ENCODE data around the gene RCVRN. TPM values are rescaled to one million over a fixed set of nuclear protein-coding genes. Genes with fewer than 3 reads are reported as not detected.

The RCVRN gene
- total and polyA plus RNA-seq, 2 of the 8 experiments (the other 6 are each of a cell fraction or from before 2014, with no cell fraction given), result not detected

DNA sequence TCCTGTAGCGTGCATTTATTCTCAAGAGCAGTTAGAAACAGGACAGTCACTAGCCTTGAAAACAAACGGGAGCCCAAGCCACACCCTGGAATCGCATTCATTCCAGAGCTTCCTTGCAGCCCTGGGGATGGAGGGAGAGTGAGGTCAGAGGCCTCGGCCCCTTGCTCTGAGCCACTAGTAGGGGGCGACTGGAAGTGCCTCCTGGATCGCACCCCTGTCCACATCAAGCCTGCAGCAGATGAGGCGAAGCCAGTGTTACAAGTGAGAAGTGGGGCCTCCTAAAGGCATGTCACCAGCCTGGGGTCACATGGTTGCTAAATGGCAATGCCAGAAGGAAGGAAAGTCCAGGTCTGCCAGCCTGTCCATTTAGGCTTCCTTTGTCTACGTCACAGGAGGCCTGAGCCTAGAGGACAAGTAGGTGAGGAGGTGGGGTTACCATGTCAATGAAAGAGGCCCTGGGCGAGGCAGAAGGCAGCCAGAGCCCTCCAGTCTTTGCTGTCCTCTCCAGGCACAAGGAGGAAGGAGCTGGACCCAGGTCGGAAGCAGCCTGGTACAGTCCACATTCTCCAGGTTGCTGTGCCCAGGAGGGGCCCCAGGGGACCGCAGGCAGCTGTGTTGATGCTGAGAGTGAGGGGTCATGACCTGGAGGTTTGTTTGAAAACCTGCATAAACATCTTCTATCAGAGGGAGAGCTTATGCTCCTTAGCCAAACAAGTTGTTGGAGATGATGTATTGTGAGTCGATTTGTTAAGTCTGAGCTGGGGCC lies 3.0 kb upstream of the RCVRN start (continued):
- no peak for TF ChIP-seq CEBPB (IDR thresholded peaks at IDR 0.05; ENCODE audit: low read depth, low read length)
- TF ChIP-seq KDM4A (IDR thresholded peaks at IDR 0.05; ENCODE audit: low read depth, low read length, severe bottlenecking), result no peak
- no peak for TF ChIP-seq TCF12 (IDR thresholded peaks at IDR 0.05; ENCODE audit: low read depth, low read length)
- TF ChIP-seq, protein P1, sequence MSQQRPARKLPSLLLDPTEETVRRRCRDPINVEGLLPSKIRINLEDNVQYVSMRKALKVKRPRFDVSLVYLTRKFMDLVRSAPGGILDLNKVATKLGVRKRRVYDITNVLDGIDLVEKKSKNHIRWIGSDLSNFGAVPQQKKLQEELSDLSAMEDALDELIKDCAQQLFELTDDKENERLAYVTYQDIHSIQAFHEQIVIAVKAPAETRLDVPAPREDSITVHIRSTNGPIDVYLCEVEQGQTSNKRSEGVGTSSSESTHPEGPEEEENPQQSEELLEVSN (IDR thresholded peaks at IDR 0.05), result no peak
- no peak for TF ChIP-seq SIRT6 (IDR thresholded peaks at IDR 0.05; ENCODE audit: low read length)
- TF ChIP-seq SP2 (IDR thresholded peaks at IDR 0.05; ENCODE audit: low read length), result no peak
- TF ChIP-seq KDM5A (IDR thresholded peaks at IDR 0.05; ENCODE audit: low read length), result no peak
- TF ChIP-seq SP1 (IDR thresholded peaks at IDR 0.05; ENCODE audit: low read depth, low read length), result peak; percentile 87
- TF ChIP-seq KDM1A (IDR thresholded peaks at IDR 0.05; ENCODE audit: borderline replicate concordance, low read length), result no peak
- TF ChIP-seq TEAD4 (IDR thresholded peaks at IDR 0.05; ENCODE audit: low read depth, low read length), result no peak
- TF ChIP-seq RFX5 (IDR thresholded peaks at IDR 0.05; ENCODE audit: borderline replicate concordance, low read depth, low read length), result peak; percentile 43; the same call in 1 of the 2 replicates
- TF ChIP-seq, protein P2, sequence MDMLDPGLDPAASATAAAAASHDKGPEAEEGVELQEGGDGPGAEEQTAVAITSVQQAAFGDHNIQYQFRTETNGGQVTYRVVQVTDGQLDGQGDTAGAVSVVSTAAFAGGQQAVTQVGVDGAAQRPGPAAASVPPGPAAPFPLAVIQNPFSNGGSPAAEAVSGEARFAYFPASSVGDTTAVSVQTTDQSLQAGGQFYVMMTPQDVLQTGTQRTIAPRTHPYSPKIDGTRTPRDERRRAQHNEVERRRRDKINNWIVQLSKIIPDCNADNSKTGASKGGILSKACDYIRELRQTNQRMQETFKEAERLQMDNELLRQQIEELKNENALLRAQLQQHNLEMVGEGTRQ (IDR thresholded peaks at IDR 0.05; ENCODE audit: low read length), result no peak
- TF ChIP-seq GABPA (IDR thresholded peaks at IDR 0.05; ENCODE audit: borderline replicate concordance, insufficient read depth, low read length), result no peak

All from H1 (cell line).